ENCODE results near the gene ZNF324. TPM values are rescaled to one million over a fixed set of nuclear protein-coding genes. Genes with fewer than 3 reads are reported as not detected.
"Not testable (repeated sequence)": the region's sequence is repeated elsewhere in the genome, so short reads cannot be mapped to it uniquely, and the experiment has no call there.

The ZNF324 gene
- total RNA-seq, 1 donor from 2014 or later = 2.1 TPM

- Histone ChIP-seq H3K4me1 (peaks cover 4 to 14% of the 10 kb centered on the region in 2 donors), H3K27ac (peak overlapping the region; percentile 85 to 89), H3K4me3 (peak overlapping the region; percentile 71 to 72), H3K9me3 (peaks cover 37 to 40% of the 10 kb centered on the region in 2 donors), H3K36me3 (peaks cover 24 to 27% of the 10 kb centered on the region in 2 donors), H3K27me3 (no peaks in the 10 kb centered on the region)
- no peak for TF ChIP-seq CTCF (IDR thresholded peaks at IDR 0.05)
- peak in 1 of 2 donors; percentile 64 for DNase-seq (ENCODE audit: low spot score in 2 of 2)
- intact Hi-C loops (cut with DNase I) = loop anchor here (1.0 kb wide), 9 partner anchors 11 to 115 kb away; partner anchors contain the start of genes CHMP2A, ZBTB45, ZNF324B and ZNF446
Measured at GRCh38 chr19:58440556-58440955, 26.3 kb upstream of the ZNF324 start.

- DNase-seq (ENCODE audit: low spot score in 2 of 2); H3K4me3 ChIP-seq; H3K27me3 ChIP-seq; H3K27ac ChIP-seq; intact Hi-C loops (cut with DNase I); H3K36me3 ChIP-seq: not testable (repeated sequence)
- peaks cover 4 to 14% of the 10 kb centered on the region in 2 donors for H3K4me1 ChIP-seq
- peaks cover 13 to 16% of the 10 kb centered on the region in 2 donors for H3K9me3 ChIP-seq
Measured at GRCh38 chr19:58442986-58443385, 23.9 kb upstream of the ZNF324 start.

GRCh38 chr19:58448860-58449259 is 18.0 kb upstream of the ZNF324 start:
- H3K36me3 ChIP-seq; H3K9me3 ChIP-seq; H3K27ac ChIP-seq; H3K27me3 ChIP-seq; H3K4me1 ChIP-seq; H3K4me3 ChIP-seq; DNase-seq (ENCODE audit: low spot score in 2 of 2); intact Hi-C loops (cut with DNase I): not testable (repeated sequence)

GRCh38 chr19:58449980-58450379 is 16.9 kb upstream of the ZNF324 start:
- not testable (repeated sequence) for H3K9me3 ChIP-seq; DNase-seq (ENCODE audit: low spot score in 2 of 2); H3K27ac ChIP-seq; H3K27me3 ChIP-seq; H3K4me3 ChIP-seq; H3K4me1 ChIP-seq
- peaks cover 2 to 14% of the 10 kb centered on the region in 2 donors for H3K36me3 ChIP-seq
- intact Hi-C loops (cut with DNase I) = loop anchor here (2.0 kb wide), 1 partner anchor 63 kb away; the partner anchor contains the start of gene RPS5

- no peak overlapping the region for H3K27ac ChIP-seq
- no peak for DNase-seq (ENCODE audit: low spot score in 2 of 2)
- no peaks in the 10 kb centered on the region for H3K27me3 ChIP-seq
- intact Hi-C loops (cut with DNase I) = loop anchor here (1.0 to 2.0 kb wide), 4 partner anchors 11 to 64 kb away; partner anchors contain the start of genes RPS5 and ZNF132
- peaks cover 6 to 20% of the 10 kb centered on the region in 2 donors for H3K36me3 ChIP-seq
- no peaks in the 10 kb centered on the region for H3K9me3 ChIP-seq
- H3K4me3 ChIP-seq = peak overlapping the region; percentile 68 to 82
- no peaks in the 10 kb centered on the region for H3K4me1 ChIP-seq
- TF ChIP-seq CTCF (IDR thresholded peaks at IDR 0.05) = no peak
Measured at GRCh38 chr19:58450856-58451357, 16.0 kb upstream of the ZNF324 start.

- no peaks in the 10 kb centered on the region for H3K4me1 ChIP-seq
- DNase-seq (ENCODE audit: low spot score in 2 of 2) = peak; percentile 89 to 98
- intact Hi-C loops (cut with DNase I) = loop anchor here (1.0 to 2.0 kb wide), 4 partner anchors 11 to 65 kb away; partner anchors contain the start of genes RPS5 and ZNF132
- peak within 1 kb of the TSS; percentile 35 to 54 for H3K27ac ChIP-seq
- no peak for TF ChIP-seq CTCF (IDR thresholded peaks at IDR 0.05)
- H3K9me3 ChIP-seq = no peaks in the 10 kb centered on the region
- peaks cover 10 to 26% of the 10 kb centered on the region in 2 donors for H3K36me3 ChIP-seq
- H3K4me3 ChIP-seq = peak within 1 kb of the TSS; percentile 68 to 82
- no peaks in the 10 kb centered on the region for H3K27me3 ChIP-seq
Measured at GRCh38 chr19:58451358-58452101, 15.3 kb upstream of the ZNF324 start, which contains the start of gene ZNF324B. Gene ZNF324B, plus strand, starts transcription at chr19:58451622. Its CDS starts 2,080 bp downstream, at chr19:58453702.

GRCh38 chr19:58453743-58454142 is 13.1 kb upstream of the ZNF324 start:
- H3K9me3 ChIP-seq = no peaks in the 10 kb centered on the region
- intact Hi-C loops (cut with DNase I) = no loop called here
- no peak overlapping the region for H3K27ac ChIP-seq
- H3K27me3 ChIP-seq = no peaks in the 10 kb centered on the region
- no peak overlapping the region for H3K4me3 ChIP-seq
- no peak for DNase-seq (ENCODE audit: low spot score in 2 of 2)
- H3K4me1 ChIP-seq = no peaks in the 10 kb centered on the region
- no peak for TF ChIP-seq CTCF (IDR thresholded peaks at IDR 0.05)
- H3K36me3 ChIP-seq = peaks cover 10 to 37% of the 10 kb centered on the region in 2 donors

All from ascending aorta (tissue), 2 donors.